Neutrophil (primary cell): ENCODE measurements around the gene GRIK3.
"Not testable (repeated sequence)": the region's sequence is repeated elsewhere in the genome, so short reads cannot be mapped to it uniquely, and the experiment has no call there.

Experiments used
- H3K27ac ChIP-seq: fragments of 200-600 bp; sonication (generic); 2 replicates; pipeline ENCODE4 v1.5.1; 2016; ENCODE audit warnings: mild to moderate bottlenecking, moderate library complexity
- H3K27me3 ChIP-seq: fragments of 200-600 bp; sonication (generic); 2 replicates; pipeline ENCODE4 v1.6.0; 2016; ENCODE audit warnings: mild to moderate bottlenecking
- H3K36me3 ChIP-seq: fragments of 200-600 bp; sonication (generic); 2 replicates; pipeline ENCODE4 v1.5.1; 2017
- H3K4me1 ChIP-seq, 2 experiments: fragments of 200-600 bp in 1 of 2; sonication (generic) in 1 of 2; 1 replicate in 1 of 2; 2 replicates in 1 of 2; pipeline versions ENCODE4 v1.5.1 to v1.6.1; 2013 to 2016; ENCODE audit warnings: low read depth in 1 of 2, low read length in 1 of 2, mild to moderate bottlenecking in 1 of 2, moderate library complexity in 1 of 2; ENCODE audit not compliant: control insufficient read depth in 1 of 2, insufficient read depth in 1 of 2
- H3K4me3 ChIP-seq, 2 experiments: fragments of 200-600 bp in 1 of 2; sonication (generic) in 1 of 2; 1 replicate in 1 of 2; 2 replicates in 1 of 2; pipeline ENCODE4 v1.5.1; 2013 to 2016; ENCODE audit warnings: low read depth in 1 of 2, low read length in 1 of 2, mild to moderate bottlenecking in 1 of 2, moderate library complexity in 1 of 2
- H3K9me3 ChIP-seq: fragments of 200-600 bp; sonication (generic); 2 replicates; pipeline ENCODE4 v1.5.1; 2016
- CTCF ChIP-seq: fragments of 200-600 bp; sonication (generic); IDR thresholded peaks from 2 replicates; pipeline ENCODE4 v1.5.1; 2016; ENCODE audit warnings: antibody characterized with exemption

The GRIK3 gene

DNA sequence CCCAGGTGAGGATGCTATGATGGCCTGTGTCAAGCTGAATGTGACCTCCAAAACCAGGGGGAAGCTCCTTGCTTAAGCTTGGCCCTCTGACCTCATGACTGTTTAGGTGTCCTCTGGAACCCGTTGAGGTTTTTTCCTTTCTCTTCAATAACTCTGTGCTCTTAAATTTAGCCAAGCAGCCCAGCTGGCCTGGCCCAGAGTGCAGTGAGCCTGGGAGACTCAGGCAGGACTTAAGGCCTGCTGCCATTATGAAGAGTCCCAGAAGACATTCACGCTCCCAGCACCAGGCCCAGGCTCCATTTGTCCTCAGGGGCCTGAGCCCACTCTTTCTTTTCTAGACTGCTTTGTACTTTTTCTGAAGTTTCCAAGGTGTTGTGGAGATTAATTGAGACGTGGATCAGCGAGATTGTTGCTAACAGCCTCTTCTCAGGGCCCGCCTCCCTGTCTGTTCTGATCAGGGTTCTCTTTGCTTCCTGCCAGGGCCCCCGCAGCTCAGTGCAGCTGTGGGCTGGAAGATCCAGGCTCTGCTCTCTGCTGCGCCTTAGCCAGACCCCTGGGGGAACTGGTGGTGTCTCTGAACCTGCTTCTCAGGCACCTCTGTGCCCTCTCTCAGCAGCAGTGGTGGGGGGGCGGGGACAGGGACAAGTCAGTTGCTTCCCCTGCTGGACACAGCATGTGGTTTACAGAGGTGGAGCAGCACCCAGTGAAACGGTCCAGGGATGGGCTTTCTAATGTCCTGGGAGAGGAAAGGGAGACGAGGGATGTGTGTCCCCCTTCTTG is 124.2 kb downstream of the GRIK3 start:
- TF ChIP-seq CTCF, result no peak

DNA sequence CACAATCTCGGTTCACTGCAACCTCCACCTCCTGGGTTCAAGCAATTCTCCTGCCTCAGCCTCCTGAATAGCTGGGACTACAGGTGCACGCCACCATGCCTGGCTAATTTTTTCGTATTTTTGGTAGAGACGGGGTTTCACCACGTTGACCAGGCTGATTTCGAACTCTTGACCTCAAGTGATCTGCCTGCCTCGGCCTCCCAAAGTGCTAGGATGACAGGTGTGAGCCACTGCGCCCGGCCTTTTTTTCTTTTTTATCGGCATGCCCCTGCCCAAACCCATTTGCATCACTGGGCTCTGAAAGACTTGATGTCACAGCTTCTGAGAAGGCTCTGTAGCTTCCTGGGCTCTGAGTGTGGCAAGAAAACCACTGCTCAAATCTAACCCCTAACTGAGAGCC is 125.0 kb downstream of the GRIK3 start:
- not testable (repeated sequence) for H3K36me3 ChIP-seq, H3K9me3 ChIP-seq, H3K27ac ChIP-seq, H3K4me1 ChIP-seq, H3K27me3 ChIP-seq, H3K4me3 ChIP-seq

More for the DNA sequence above, 124.2 kb downstream of the GRIK3 start:
- H3K27me3 ChIP-seq, result peaks cover 5% of the 10 kb centered on the region
- no peaks in the 10 kb centered on the region for H3K4me1 ChIP-seq
- no peaks in the 10 kb centered on the region for H3K9me3 ChIP-seq
- no peak overlapping the region for H3K4me3 ChIP-seq
- no peak overlapping the region for H3K27ac ChIP-seq
- H3K36me3 ChIP-seq, result no peaks in the 10 kb centered on the region

DNA sequence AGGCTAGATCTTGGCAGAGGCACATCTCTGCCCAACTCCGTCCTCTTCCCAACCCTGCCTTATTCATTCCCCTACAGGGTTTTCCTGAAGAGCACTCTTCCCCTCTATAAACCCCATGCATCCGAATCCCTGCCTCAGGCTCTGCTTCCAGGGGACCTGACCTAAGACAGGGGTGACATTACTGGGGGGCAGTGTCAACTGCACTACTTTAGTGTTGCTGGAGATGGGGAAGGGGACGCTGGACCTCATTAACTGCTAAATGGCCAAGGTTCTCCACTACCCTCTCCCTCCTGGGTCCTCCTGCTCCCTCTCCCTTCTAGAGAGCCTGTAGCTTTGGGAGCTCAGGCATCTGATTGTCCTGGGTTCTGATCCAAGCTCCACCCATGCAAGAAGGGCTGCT is 126.2 kb downstream of the GRIK3 start:
- Histone ChIP-seq H3K27me3 (peaks cover 7% of the 10 kb centered on the region), H3K4me1 (no peaks in the 10 kb centered on the region), H3K9me3 (no peaks in the 10 kb centered on the region), H3K4me3 (no peak overlapping the region), H3K27ac (no peak overlapping the region), H3K36me3 (no peaks in the 10 kb centered on the region)
- TF ChIP-seq CTCF, result no peak

DNA sequence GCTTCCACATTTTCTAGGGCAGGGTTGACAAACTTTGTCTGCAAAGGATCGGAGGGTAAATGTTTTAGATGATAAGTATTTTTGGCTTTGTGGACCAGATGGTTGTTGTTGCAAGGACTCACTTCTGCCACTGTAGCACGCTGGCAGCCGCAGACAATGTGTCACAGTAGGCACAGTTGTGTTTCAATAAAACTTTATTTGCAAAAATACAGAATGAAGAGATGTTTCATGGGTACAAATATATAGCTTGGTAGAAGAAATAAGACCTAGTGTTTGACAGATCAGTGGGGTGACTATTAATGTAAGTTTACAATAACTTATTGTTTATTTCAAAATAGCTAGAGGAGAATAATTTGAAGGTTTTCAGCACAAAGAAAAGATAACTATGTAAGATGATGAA is 127.8 kb downstream of the GRIK3 start:
- Histone ChIP-seq H3K4me3 (no peak overlapping the region), H3K27me3 (peaks cover 9% of the 10 kb centered on the region), H3K36me3 (no peaks in the 10 kb centered on the region), H3K4me1 (no peaks in the 10 kb centered on the region), H3K9me3 (no peaks in the 10 kb centered on the region), H3K27ac (no peak overlapping the region)
- TF ChIP-seq CTCF, result no peak

- H3K27ac ChIP-seq, result no peak overlapping the region
- H3K4me3 ChIP-seq, result no peak overlapping the region
- TF ChIP-seq CTCF, result no peak
- no peaks in the 10 kb centered on the region for H3K9me3 ChIP-seq
- H3K36me3 ChIP-seq, result no peaks in the 10 kb centered on the region
- no peaks in the 10 kb centered on the region for H3K4me1 ChIP-seq
- peaks cover 11% of the 10 kb centered on the region for H3K27me3 ChIP-seq
Observed at GRCh38 chr1:36905941-36906340, 128.4 kb downstream of the GRIK3 start.

DNA sequence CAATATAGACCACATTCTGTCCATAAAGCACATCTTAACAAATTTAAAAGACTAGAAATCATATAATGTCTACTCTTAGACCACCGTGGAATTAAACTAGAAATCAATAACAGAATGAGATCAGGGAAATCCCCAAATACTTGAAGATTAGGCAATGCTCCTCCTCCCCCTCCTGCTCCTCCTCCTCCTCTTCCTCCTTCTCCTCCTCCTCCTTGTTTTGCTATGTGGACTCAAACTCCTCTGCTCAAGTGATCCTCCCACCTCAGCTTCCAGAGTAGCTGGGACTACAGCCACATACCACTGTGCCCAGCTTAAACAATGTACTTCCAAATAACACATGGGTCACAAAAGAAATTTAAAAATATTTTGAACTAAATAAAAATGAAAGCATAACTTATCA is 134.2 kb downstream of the GRIK3 start:
- Histone ChIP-seq H3K4me3 (no peak overlapping the region), H3K9me3 (no peaks in the 10 kb centered on the region), H3K27ac (no peak overlapping the region), H3K4me1 (no peaks in the 10 kb centered on the region), H3K36me3 (no peaks in the 10 kb centered on the region), H3K27me3 (peaks cover 11% of the 10 kb centered on the region)
- TF ChIP-seq CTCF, result no peak

GRCh38 chr1:36897813-36898212 is 136.5 kb downstream of the GRIK3 start:
- H3K9me3 ChIP-seq, H3K4me3 ChIP-seq, H3K4me1 ChIP-seq, H3K27ac ChIP-seq, H3K27me3 ChIP-seq, H3K36me3 ChIP-seq: not testable (repeated sequence)
